ENCODE results near the gene KSR1.

The KSR1 gene

DNA sequence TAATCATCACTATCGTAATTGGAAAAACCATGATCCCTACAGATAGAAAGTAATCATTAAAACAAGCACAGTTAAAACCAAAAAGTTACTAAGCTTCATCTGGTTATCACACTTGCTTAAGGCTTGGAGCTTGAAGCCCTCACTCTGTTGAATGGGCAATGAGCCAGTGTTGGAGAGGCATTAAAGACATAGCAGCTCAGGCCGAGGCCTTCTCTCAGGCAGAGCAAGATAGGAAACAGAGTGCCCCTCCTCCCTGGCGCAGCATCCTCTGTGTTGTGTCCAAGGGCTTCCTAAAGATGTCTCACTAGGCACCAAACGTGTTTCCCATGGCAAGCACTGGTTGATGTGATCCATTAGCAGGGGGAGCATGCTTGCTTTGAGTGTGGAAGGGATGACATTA is 139.8 kb downstream of the KSR1 start:
- Histone ChIP-seq H3K9me3 (ENCODE audit: control insufficient read depth, low read length) (no peaks in the 10 kb centered on the region), H3K4me1 (ENCODE audit: control insufficient read depth, insufficient read depth, low read length) (no peaks in the 10 kb centered on the region), H3K4me3 (ENCODE audit: low read length) (no peak overlapping the region), H3K27me3 (replicated peaks; ENCODE audit: control insufficient read depth, insufficient read depth, low read length) (no peaks in the 10 kb centered on the region), H3K9ac (ENCODE audit: low read length) (no peak overlapping the region), H3K36me3 (ENCODE audit: control insufficient read depth, insufficient read depth, low read length, severe bottlenecking) (no peaks in the 10 kb centered on the region)
- DNase-seq (ENCODE audit: low read depth) = no peak

DNA sequence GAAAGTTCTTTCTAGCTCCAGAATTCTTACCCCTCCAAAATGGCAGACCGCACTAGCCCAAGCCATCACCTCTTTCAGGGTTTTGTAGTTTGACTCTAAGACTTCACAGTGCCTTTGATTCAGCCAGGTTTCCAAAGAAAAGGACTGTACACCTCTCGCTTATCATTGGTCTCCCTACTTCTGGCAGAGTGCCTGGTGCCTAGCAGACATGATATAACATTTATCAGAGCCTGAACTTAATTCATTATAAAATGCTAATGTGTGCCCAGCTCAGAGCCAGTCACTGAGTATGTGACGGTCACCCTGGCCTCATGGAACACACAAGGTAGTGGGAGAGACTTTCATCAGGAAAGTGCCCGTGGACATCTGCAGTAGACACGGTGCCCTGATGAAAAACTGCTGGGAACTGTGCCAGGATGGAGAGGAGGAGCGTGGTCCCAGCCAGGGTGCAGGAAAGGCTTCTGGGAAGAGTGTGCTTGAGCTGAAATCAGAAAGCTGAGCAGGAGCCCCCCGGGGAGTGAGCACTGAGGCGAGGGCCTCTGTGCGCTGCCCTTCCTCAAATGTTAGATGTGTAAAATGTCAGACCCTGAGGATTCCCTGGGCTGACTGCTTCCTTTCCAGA is 140.4 kb downstream of the KSR1 start:
- Histone ChIP-seq H3K27me3 (replicated peaks; ENCODE audit: control insufficient read depth, insufficient read depth, low read length) (no peaks in the 10 kb centered on the region), H3K4me3 (ENCODE audit: low read length) (no peak overlapping the region), H3K4me1 (ENCODE audit: control insufficient read depth, insufficient read depth, low read length) (no peaks in the 10 kb centered on the region), H3K9me3 (ENCODE audit: control insufficient read depth, low read length) (no peaks in the 10 kb centered on the region), H3K9ac (ENCODE audit: low read length) (no peak overlapping the region), H3K36me3 (ENCODE audit: control insufficient read depth, insufficient read depth, low read length, severe bottlenecking) (no peaks in the 10 kb centered on the region)
- no peak for DNase-seq (ENCODE audit: low read depth)

DNA sequence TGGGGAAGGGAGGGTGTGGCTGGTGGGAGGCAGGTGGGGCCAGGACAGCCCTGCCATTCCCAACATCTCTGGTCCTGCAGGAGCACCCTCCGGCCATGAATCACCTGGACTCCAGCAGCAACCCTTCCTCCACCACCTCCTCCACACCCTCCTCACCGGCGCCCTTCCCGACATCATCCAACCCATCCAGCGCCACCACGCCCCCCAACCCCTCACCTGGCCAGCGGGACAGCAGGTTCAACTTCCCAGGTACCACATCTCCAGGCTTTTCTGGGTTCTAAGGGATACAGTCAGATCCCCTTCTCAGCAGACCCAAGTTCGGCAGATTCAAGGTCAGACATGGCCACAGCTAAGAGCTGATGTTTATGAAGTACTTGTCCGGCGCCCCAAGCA is 140.9 kb downstream of the KSR1 start:
- Histone ChIP-seq H3K36me3 (ENCODE audit: control insufficient read depth, insufficient read depth, low read length, severe bottlenecking) (no peaks in the 10 kb centered on the region), H3K4me1 (ENCODE audit: control insufficient read depth, insufficient read depth, low read length) (no peaks in the 10 kb centered on the region), H3K9me3 (ENCODE audit: control insufficient read depth, low read length) (no peaks in the 10 kb centered on the region), H3K4me3 (ENCODE audit: low read length) (no peak overlapping the region), H3K9ac (ENCODE audit: low read length) (no peak overlapping the region), H3K27me3 (replicated peaks; ENCODE audit: control insufficient read depth, insufficient read depth, low read length) (no peaks in the 10 kb centered on the region)
- no peak for DNase-seq (ENCODE audit: low read depth)

DNA sequence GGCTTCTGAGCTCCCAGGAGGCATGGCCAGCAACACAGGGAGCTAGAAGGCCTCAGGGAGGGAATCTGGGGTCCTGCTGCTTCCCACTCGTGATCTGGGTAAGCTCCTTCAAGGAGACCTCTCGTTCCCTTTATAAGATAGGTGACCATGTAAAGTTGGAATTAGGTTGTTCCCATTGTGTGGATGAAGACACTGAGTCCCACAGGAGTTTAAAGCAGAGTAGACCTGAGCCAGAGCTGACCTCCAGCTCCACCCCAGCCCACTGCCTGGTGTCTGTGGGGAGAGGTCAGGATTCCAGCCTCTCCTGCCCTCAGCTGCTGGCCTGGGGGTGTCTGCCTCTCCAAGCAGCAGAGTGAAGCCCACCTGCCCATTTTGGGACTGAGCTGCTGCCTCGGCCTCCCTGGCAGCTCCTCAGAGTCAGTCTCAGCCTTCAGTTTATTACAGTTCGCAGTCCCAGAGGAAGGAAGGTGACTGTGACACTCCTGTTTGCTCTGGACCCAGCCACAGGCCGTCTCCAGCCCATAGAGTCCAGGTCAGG is 141.6 kb downstream of the KSR1 start:
- DNase-seq (ENCODE audit: low read depth) = no peak
- H3K9ac ChIP-seq (ENCODE audit: low read length) = peak overlapping the region; percentile 13
- H3K4me1 ChIP-seq (ENCODE audit: control insufficient read depth, insufficient read depth, low read length) = no peaks in the 10 kb centered on the region

DNA sequence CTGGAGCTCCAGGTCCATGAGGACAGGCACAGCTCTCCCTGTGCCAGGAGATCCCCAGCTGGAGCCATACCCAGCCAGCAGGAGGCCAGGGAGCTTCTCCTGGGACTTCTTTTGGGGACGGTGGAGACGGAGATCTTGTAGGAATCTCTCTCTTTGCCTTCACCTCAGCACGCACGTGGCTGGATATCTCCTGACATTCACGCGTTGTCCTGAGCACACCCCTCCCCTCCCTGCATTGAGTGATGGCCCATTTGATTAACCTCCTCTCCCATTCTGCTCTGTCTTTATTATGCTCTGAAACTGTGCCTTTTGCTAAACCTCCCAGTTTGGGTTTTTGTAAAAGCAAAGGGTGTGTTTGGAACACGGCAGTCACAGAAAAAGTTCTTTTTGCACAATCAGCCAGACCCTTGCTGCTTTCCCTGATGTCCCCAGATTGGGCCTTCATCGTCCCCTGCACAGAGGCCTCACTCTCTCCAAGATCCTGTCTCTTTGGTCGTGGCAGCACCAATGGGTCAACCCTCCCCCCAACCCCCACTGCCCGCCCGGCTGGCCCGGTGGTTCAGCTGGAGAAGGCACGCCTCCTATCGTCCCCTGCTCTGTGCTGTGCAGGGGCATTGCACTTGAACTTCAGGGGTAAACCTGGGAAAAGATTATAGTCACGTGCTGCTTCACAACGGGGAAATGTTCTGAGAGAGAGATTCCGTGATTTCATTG is 142.2 kb downstream of the KSR1 start:
- no peaks in the 10 kb centered on the region for H3K4me1 ChIP-seq (ENCODE audit: control insufficient read depth, insufficient read depth, low read length)
- H3K9me3 ChIP-seq (ENCODE audit: control insufficient read depth, low read length) = no peaks in the 10 kb centered on the region
- no peaks in the 10 kb centered on the region for H3K36me3 ChIP-seq (ENCODE audit: control insufficient read depth, insufficient read depth, low read length, severe bottlenecking)
- peak overlapping the region; percentile 13 for H3K9ac ChIP-seq (ENCODE audit: low read length)
- H3K27me3 ChIP-seq (replicated peaks; ENCODE audit: control insufficient read depth, insufficient read depth, low read length) = no peaks in the 10 kb centered on the region
- DNase-seq (ENCODE audit: low read depth) = no peak
- no peak overlapping the region for H3K4me3 ChIP-seq (ENCODE audit: low read length)

More for the DNA sequence above, 141.6 kb downstream of the KSR1 start:
- Histone ChIP-seq H3K4me3 (ENCODE audit: low read length) (no peak overlapping the region), H3K36me3 (ENCODE audit: control insufficient read depth, insufficient read depth, low read length, severe bottlenecking) (no peaks in the 10 kb centered on the region), H3K27me3 (replicated peaks; ENCODE audit: control insufficient read depth, insufficient read depth, low read length) (no peaks in the 10 kb centered on the region), H3K9me3 (ENCODE audit: control insufficient read depth, low read length) (no peaks in the 10 kb centered on the region)

DNA sequence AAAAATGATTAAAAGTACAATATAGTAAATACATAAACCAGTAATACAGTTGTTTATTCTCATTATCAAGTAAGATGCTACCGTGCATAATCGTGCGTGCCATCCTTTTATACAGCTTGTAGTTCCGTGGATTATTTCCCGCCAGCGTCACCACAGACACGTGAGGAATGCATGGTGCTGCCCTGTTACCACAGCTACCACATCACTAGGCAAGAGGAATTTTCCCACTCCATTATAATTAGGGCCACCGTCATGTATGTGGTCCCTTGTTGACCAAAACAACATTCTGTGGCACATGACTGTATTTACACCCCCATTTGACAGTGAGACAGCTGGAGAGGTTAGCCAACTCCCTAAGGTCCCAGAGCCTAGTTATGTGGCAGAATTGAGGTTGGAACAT is 144.2 kb downstream of the KSR1 start:
- H3K4me1 ChIP-seq (ENCODE audit: control insufficient read depth, insufficient read depth, low read length) = no peaks in the 10 kb centered on the region
- H3K4me3 ChIP-seq (ENCODE audit: low read length) = no peak overlapping the region
- H3K27me3 ChIP-seq (replicated peaks; ENCODE audit: control insufficient read depth, insufficient read depth, low read length) = no peaks in the 10 kb centered on the region
- no peak overlapping the region for H3K9ac ChIP-seq (ENCODE audit: low read length)
- H3K9me3 ChIP-seq (ENCODE audit: control insufficient read depth, low read length) = no peaks in the 10 kb centered on the region
- H3K36me3 ChIP-seq (ENCODE audit: control insufficient read depth, insufficient read depth, low read length, severe bottlenecking) = peaks cover 9% of the 10 kb centered on the region
- no peak for DNase-seq (ENCODE audit: low read depth)

DNA sequence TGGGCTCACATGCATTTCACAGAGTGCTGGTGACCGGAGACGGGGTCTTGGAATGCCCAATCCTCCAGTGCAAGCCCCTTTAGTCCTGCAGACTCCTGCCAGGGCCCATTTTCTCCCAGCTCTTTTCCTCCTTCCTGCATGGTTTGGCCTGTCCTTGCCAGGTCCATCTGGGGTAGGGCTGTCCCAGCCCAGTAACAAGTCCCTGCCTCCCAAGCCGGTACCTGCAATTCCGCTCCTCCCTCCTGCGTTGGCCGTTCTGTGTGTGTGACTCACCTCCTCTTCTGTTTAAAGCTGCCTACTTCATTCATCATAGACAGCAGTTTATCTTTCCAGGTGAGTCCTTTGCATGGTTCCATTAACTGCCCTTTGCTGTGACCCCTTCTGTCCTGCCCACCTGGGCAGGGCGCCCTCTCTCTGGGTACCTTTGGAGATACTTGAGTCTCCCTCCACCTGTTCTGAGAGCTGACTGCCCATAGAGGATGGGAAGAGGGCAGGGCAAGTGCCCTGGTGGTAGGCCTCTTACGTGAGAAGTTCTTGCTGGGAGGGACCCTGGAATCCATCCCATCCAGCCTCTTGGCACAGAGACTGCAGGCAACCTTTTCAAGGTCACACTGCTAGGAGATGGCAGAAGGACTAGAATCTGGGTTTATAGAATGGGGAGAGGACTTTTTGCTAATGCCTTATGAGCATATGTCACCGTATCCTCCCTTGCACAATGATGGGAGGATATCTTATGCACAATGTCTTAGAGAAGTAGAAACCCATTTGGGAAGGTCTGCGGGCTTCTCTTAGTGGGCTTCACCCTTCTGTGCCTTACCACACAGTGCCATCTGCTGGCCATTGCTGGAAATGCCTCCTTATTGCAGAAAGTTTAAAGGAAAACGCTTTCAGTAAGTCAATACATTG is 145.1 kb downstream of the KSR1 start:
- Histone ChIP-seq H3K9ac (ENCODE audit: low read length) (no peak overlapping the region), H3K4me3 (ENCODE audit: low read length) (no peak overlapping the region), H3K9me3 (ENCODE audit: control insufficient read depth, low read length) (no peaks in the 10 kb centered on the region), H3K27me3 (replicated peaks; ENCODE audit: control insufficient read depth, insufficient read depth, low read length) (no peaks in the 10 kb centered on the region), H3K36me3 (ENCODE audit: control insufficient read depth, insufficient read depth, low read length, severe bottlenecking) (peaks cover 14% of the 10 kb centered on the region), H3K4me1 (ENCODE audit: control insufficient read depth, insufficient read depth, low read length) (no peaks in the 10 kb centered on the region)
- DNase-seq (ENCODE audit: low read depth) = peak; percentile 91

DNA sequence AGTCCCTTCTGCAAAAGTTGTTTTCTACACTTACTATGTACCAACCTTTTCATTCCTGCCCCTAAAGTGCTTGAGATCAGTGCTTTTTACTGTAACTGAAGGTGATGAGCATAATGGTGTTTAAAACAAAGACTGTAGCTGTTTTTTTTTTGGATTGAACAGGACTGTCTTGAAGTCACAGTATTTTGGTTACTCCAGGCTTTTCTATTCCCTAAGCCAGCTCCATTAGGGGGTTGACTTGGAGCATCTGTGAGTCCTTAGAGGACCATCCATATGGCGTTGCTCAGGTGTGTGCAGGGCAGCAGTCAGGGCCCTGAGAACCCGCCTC is 145.7 kb downstream of the KSR1 start:
- H3K9ac ChIP-seq (ENCODE audit: low read length) = no peak overlapping the region
- peaks cover 14% of the 10 kb centered on the region for H3K36me3 ChIP-seq (ENCODE audit: control insufficient read depth, insufficient read depth, low read length, severe bottlenecking)
- H3K4me3 ChIP-seq (ENCODE audit: low read length) = no peak overlapping the region
- DNase-seq (ENCODE audit: low read depth) = no peak
- H3K27me3 ChIP-seq (replicated peaks; ENCODE audit: control insufficient read depth, insufficient read depth, low read length) = no peaks in the 10 kb centered on the region
- H3K4me1 ChIP-seq (ENCODE audit: control insufficient read depth, insufficient read depth, low read length) = no peaks in the 10 kb centered on the region
- H3K9me3 ChIP-seq (ENCODE audit: control insufficient read depth, low read length) = no peaks in the 10 kb centered on the region

DNA sequence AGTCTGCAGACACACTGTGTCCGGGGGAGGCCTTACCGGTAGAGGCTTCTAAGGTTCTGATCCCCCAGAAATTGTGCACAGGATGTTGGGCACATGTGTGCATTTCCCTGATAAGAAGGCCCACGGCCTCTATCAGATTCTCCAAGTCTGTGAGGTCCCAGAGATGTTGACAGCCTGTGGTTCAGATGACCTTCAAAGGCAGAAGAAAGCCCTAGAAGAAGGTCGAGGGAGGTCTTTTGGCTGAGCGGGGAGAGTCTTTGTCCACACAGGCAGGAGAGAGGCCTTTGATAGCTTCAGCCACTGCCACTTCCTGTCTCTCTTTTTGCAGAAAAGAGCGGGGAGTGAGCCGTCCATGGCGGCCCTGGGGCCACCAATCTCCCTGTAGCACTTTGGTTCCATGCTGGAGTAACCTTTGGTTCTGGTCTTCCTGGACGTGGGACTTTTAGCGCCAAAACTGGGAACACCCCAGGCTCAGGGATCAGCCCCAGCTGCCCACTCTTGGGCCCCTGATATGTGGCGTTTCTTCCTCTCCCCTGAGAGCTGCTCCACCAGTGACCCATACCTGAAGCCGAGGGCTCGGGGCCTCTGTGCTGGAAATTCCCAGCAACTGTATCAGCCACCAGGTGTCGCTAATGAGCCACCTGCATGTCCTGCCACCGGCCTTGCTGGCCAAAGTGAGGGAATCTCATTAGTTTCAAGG is 146.6 kb downstream of the KSR1 start:
- no peaks in the 10 kb centered on the region for H3K9me3 ChIP-seq (ENCODE audit: control insufficient read depth, low read length)
- DNase-seq (ENCODE audit: low read depth) = peak; percentile 83
- peaks cover 14% of the 10 kb centered on the region for H3K36me3 ChIP-seq (ENCODE audit: control insufficient read depth, insufficient read depth, low read length, severe bottlenecking)
- no peak overlapping the region for H3K9ac ChIP-seq (ENCODE audit: low read length)
- no peak overlapping the region for H3K4me3 ChIP-seq (ENCODE audit: low read length)
- no peaks in the 10 kb centered on the region for H3K4me1 ChIP-seq (ENCODE audit: control insufficient read depth, insufficient read depth, low read length)
- H3K27me3 ChIP-seq (replicated peaks; ENCODE audit: control insufficient read depth, insufficient read depth, low read length) = no peaks in the 10 kb centered on the region

DNA sequence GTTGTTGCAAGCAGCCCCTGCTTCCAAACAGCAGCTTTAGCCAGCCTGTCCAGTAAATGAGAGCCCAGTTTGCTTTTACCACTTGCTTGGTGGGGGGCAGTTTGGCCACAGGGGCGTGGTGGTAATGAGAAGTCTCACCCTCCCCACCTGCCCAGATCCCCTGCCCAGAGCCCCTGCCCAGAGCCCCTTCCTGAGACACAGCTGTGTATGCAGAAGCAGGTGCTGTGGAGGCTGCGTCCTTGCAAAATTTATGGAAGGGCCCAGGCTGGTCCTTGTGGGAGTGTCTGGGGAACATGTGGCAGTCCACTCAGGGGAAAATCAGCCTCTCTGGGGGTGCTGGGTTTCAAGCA is 147.1 kb downstream of the KSR1 start:
- peaks cover 14% of the 10 kb centered on the region for H3K36me3 ChIP-seq (ENCODE audit: control insufficient read depth, insufficient read depth, low read length, severe bottlenecking)
- H3K27me3 ChIP-seq (replicated peaks; ENCODE audit: control insufficient read depth, insufficient read depth, low read length) = no peaks in the 10 kb centered on the region

More for the DNA sequence above, 147.1 kb downstream of the KSR1 start:
- Histone ChIP-seq H3K4me1 (ENCODE audit: control insufficient read depth, insufficient read depth, low read length) (no peaks in the 10 kb centered on the region), H3K9ac (ENCODE audit: low read length) (no peak overlapping the region), H3K4me3 (ENCODE audit: low read length) (no peak overlapping the region), H3K9me3 (ENCODE audit: control insufficient read depth, low read length) (no peaks in the 10 kb centered on the region)
- no peak for DNase-seq (ENCODE audit: low read depth)

Data from adipocyte (in vitro differentiated cells).